HEK293 (cell line): Measurements from ENCODE around the gene DENR.

Experiments
- CTCF ChIA-PET: fragments of 350-600 bp; formaldehyde crosslinking; extraction: SDS; loops from one replicate; lab custom pipeline; 2021; ENCODE audit warnings: antibody characterized with exemption; lab: Yijun Ruan, JAX
- POLR2A ChIA-PET: fragments of 300-600 bp; formaldehyde crosslinking; extraction: SDS; loops from one replicate; lab custom pipeline; 2020; ENCODE audit warnings: antibody characterized with exemption, inconsistent platforms; lab: Yijun Ruan, JAX
- H3K27ac ChIP-seq: fragments of 200-500 bp; sonication (Bioruptor generic); 2 replicates; pipeline ENCODE4 v1.5.1; 2014; ENCODE audit warnings: low read depth, low read length, control low read depth, inconsistent platforms; ENCODE audit errors: extremely low read depth
- H3K36me3 ChIP-seq, 2 experiments: fragments of 200-500 bp in 1 of 2; sonication (Bioruptor generic) in 1 of 2; 1 replicate in 1 of 2; 2 replicates in 1 of 2; pipeline ENCODE4 v1.5.1; 2014 to 2017; ENCODE audit warnings: inconsistent platforms in 2 of 2, low read length in 2 of 2; ENCODE audit not compliant: control insufficient read depth in 2 of 2, insufficient read depth in 1 of 2
- H3K4me1 ChIP-seq: fragments of 200-500 bp; sonication (Bioruptor generic); 2 replicates; pipeline ENCODE4 v1.5.1; 2014; ENCODE audit warnings: mild to moderate bottlenecking, low read length, inconsistent platforms; ENCODE audit not compliant: control insufficient read depth, insufficient read depth
- H3K4me3 ChIP-seq: 2 replicates; pipeline ENCODE4 v1.5.1; 2011; ENCODE audit warnings: low read depth, mild to moderate bottlenecking, control low read depth, low read length, moderate library complexity
- H3K9me3 ChIP-seq: fragments of 200-500 bp; sonication (Bioruptor generic); 2 replicates; pipeline ENCODE4 v1.5.1; 2014; ENCODE audit warnings: low read depth, low read length, inconsistent platforms; ENCODE audit not compliant: control insufficient read depth, insufficient read depth
- BCL11A ChIP-seq: fragments of 450-650 bp; formaldehyde crosslinking; IDR thresholded peaks from 2 replicates; pipeline ENCODE4 v1.5.1; 2016; ENCODE audit warnings: low read depth, missing biosample characterization, missing genetic modification characterization
- KLF16 ChIP-seq: fragments of 450-650 bp; formaldehyde crosslinking; IDR thresholded peaks from 2 replicates; pipeline ENCODE4 v1.5.1; 2017; ENCODE audit warnings: missing biosample characterization, missing genetic modification characterization
- PRDM4 ChIP-seq: fragments of 450-650 bp; formaldehyde crosslinking; IDR thresholded peaks from 2 replicates; pipeline ENCODE4 v1.5.1; 2017; ENCODE audit warnings: missing biosample characterization, missing genetic modification characterization
- ZNF223 ChIP-seq: fragments of 450-650 bp; formaldehyde crosslinking; IDR thresholded peaks from 2 replicates; pipeline ENCODE4 v1.5.1; 2016; ENCODE audit warnings: missing biosample characterization, missing genetic modification characterization
- ZNF280C ChIP-seq: fragments of 450-650 bp; formaldehyde crosslinking; IDR thresholded peaks from 2 replicates; pipeline ENCODE4 v1.5.1; 2016; ENCODE audit warnings: missing biosample characterization, missing genetic modification characterization
- ZNF404 ChIP-seq: fragments of 450-650 bp; formaldehyde crosslinking; IDR thresholded peaks from 2 replicates; pipeline ENCODE4 v1.5.1; 2017; ENCODE audit warnings: missing biosample characterization, missing genetic modification characterization
- ZNF561 ChIP-seq: fragments of 450-650 bp; IDR thresholded peaks from 2 replicates; pipeline ENCODE4 v1.5.1; 2018; ENCODE audit warnings: missing biosample characterization, missing genetic modification characterization, borderline replicate concordance
- ZNF610 ChIP-seq: fragments of 450-650 bp; formaldehyde crosslinking; IDR thresholded peaks from 2 replicates; pipeline ENCODE4 v1.5.1; 2016; ENCODE audit warnings: missing biosample characterization, missing genetic modification characterization, borderline replicate concordance
- ZNF624 ChIP-seq: fragments of 450-650 bp; formaldehyde crosslinking; IDR thresholded peaks from 2 replicates; pipeline ENCODE4 v1.5.1; 2017; ENCODE audit warnings: missing biosample characterization, missing genetic modification characterization
- ZNF658 ChIP-seq: fragments of 450-650 bp; formaldehyde crosslinking; IDR thresholded peaks from 2 replicates; pipeline ENCODE4; 2016; ENCODE audit warnings: missing biosample characterization, missing genetic modification characterization
- ZNF677 ChIP-seq: fragments of 450-650 bp; IDR thresholded peaks from 2 replicates; pipeline ENCODE4 v1.5.0; 2018; ENCODE audit warnings: missing biosample characterization, mild to moderate bottlenecking, missing genetic modification characterization, moderate library complexity
- TF ChIP-seq, protein P1 (sequence below): fragments of 450-650 bp; formaldehyde crosslinking; IDR thresholded peaks from 2 replicates; pipeline ENCODE4 v1.5.1; 2017; ENCODE audit warnings: missing biosample characterization, mild to moderate bottlenecking, missing genetic modification characterization, moderate library complexity
- TF ChIP-seq, protein P2 (sequence below): fragments of 450-650 bp; IDR thresholded peaks from 2 replicates; pipeline ENCODE4 v1.5.1; 2018; ENCODE audit warnings: missing biosample characterization, mild to moderate bottlenecking, missing genetic modification characterization

The DENR gene

GRCh38 chr12:122788387-122788786, 35.8 kb downstream of the DENR start:
- no peaks in the 10 kb centered on the region for H3K4me1 ChIP-seq
- no peaks in the 10 kb centered on the region for H3K36me3 ChIP-seq
- no peak overlapping the region for H3K27ac ChIP-seq
- H3K9me3 ChIP-seq = no peaks in the 10 kb centered on the region
- POLR2A ChIA-PET = no interaction called here
- CTCF ChIA-PET = interaction anchor here (1.3 kb wide), 1 partner anchor 151 kb away, joined by 3 read pairs; no protein-coding TSS in a partner anchor
- H3K4me3 ChIP-seq = no peak overlapping the region
- TF ChIP-seq KLF16 (tag by site-specific recombination) (no peak), ZNF404 (tag by site-specific recombination) (no peak), ZNF677 (no peak)
- TF ChIP-seq, protein P1, sequence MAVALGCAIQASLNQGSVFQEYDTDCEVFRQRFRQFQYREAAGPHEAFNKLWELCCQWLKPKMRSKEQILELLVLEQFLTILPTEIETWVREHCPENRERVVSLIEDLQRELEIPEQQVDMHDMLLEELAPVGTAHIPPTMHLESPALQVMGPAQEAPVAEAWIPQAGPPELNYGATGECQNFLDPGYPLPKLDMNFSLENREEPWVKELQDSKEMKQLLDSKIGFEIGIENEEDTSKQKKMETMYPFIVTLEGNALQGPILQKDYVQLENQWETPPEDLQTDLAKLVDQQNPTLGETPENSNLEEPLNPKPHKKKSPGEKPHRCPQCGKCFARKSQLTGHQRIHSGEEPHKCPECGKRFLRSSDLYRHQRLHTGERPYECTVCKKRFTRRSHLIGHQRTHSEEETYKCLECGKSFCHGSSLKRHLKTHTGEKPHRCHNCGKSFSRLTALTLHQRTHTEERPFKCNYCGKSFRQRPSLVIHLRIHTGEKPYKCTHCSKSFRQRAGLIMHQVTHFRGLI (tag by site-specific recombination) = no peak

DNA sequence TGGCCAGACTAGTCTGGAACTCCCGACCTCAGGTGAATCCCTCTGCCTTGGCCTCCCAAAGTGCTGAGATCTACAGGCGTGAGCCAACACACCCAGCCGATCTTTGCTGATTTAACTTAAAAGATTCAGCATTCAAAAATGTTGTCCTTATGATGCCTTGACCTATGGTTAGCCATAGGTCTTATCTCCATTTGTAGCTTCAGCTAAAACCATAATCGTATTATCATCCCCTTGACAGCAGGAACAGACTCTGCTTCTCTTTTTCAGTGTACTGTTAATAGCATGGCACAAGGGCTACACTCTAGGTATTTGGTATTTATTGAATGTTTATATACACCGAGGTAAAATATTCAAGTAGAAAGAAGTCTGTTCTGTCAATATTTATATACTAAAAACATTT, 37.0 kb downstream of the DENR start:
- Histone ChIP-seq H3K36me3 (no peaks in the 10 kb centered on the region), H3K4me1 (no peaks in the 10 kb centered on the region), H3K9me3 (no peaks in the 10 kb centered on the region), H3K27ac (no peak overlapping the region)
- POLR2A ChIA-PET = no interaction called here
- CTCF ChIA-PET = interaction anchor here (0.7 to 1.3 kb wide), 2 partner anchors 152 to 448 kb away, joined by 3 to 4 read pairs; no protein-coding TSS in a partner anchor
- TF ChIP-seq ZNF223 (tag by site-specific recombination) (no peak), PRDM4 (tag by site-specific recombination) (no peak), ZNF561 (tag by site-specific recombination) (no peak), BCL11A (tag by site-specific recombination) (no peak), ZNF280C (tag by site-specific recombination) (no peak), ZNF624 (tag by site-specific recombination) (no peak), ZNF610 (tag by site-specific recombination) (no peak), ZNF658 (tag by site-specific recombination) (no peak)
- TF ChIP-seq, protein P2, sequence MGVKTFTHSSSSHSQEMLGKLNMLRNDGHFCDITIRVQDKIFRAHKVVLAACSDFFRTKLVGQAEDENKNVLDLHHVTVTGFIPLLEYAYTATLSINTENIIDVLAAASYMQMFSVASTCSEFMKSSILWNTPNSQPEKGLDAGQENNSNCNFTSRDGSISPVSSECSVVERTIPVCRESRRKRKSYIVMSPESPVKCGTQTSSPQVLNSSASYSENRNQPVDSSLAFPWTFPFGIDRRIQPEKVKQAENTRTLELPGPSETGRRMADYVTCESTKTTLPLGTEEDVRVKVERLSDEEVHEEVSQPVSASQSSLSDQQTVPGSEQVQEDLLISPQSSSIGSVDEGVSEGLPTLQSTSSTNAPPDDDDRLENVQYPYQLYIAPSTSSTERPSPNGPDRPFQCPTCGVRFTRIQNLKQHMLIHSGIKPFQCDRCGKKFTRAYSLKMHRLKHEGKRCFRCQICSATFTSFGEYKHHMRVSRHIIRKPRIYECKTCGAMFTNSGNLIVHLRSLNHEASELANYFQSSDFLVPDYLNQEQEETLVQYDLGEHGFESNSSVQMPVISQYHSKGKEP (tag by site-specific recombination) = no peak
- TF ChIP-seq, all 188 proteins: peak for 0
- no peak overlapping the region for H3K4me3 ChIP-seq
